CD4-positive, alpha-beta T cell treated with Interleukin-12 subunit alpha and Interleukin-12 subunit beta, for 1 hour (primary cell): ENCODE data around the gene MPRIP.

Source experiments
- DNase-seq: peaks from one replicate; pipeline ENCODE4 v3.0.0-alpha.2; 2020

Gene MPRIP

DNA sequence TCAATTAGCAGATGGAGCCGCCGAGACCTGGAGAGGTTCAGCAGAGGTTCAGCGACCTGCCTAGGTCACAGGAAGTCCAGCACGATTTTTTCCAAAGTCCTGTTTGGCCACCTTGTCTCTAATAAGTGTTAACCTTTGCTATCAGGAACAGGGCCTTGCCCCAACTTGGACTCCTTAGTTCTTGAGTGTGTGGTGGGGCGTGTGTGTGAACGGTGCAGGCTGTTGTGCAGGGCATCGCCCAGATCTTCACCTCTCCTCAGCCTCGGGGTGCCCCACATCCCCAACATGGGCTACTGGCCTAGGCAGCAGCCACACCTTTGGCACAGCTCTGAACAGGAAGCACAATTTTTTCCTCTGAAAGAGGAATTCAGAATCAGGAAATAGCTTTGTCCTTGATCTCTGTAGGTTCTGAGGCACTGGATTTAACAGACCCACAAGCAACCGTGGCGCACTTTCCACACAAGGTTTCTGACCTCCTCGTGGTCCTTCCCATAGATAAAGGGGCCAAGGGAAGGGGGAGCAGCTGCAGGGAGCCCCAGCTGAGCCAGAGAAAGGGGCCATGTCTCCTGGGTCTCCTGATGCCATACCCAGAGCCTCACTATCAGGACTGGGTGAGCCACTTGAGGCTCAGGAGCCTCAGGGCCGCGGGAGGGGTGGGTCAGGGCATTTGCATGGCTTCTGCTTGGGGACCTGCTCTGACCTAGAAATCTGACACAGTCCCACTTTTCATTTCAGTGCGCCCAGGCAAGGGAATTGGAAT, 10.4 kb downstream of the MPRIP start:
- DNase-seq = no peak

GRCh38 chr17:17053446-17054379, 11.5 kb downstream of the MPRIP start:
- DNase-seq = no peak

- DNase-seq = no peak
Measured at GRCh38 chr17:17054636-17055035, 12.4 kb downstream of the MPRIP start.

DNA sequence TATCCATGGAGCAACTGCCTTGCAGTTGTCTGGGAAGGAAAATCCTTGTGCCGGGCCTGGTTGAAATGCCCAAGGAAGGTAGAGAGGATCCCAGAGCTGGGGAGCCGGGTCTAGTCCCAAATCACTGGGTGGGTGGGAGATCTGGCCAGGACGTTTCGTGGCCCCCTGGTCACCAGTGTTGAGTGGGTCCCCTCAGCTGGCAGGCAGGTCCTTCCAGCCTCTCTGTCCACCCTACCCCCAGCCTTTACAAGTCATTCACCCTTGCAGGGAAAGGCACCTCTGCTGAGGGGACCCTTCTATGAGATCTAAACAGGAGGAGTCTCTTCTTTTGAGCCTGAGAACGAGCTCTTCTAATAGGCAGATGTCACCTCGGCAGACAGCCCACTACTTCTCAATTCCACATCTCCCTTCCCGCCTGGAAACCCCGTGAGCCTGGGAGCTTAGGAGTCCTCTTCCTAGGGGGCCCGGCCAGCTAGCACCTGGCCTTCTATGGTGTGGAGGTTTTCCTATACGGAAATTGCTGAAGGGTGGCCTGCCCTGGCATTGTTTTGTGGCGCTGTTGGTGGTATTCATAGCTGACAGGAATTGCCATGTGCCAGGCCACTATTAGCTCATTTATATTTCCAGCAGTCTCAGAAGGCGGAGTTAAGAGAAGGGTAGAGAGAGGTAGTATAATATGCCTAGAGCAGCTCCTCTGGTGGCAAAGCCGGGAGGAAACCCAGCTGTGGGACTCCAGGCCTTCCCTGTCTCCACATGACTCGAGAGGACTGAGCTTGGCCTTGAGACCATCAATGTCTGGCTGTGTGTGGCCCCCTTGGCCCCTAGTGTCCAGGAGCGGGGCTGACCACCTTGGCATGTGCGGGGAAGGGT, 13.3 kb downstream of the MPRIP start:
- no peak for DNase-seq

- DNase-seq = no peak
Measured at GRCh38 chr17:17056156-17056539, 13.9 kb downstream of the MPRIP start.

GRCh38 chr17:17057057-17057551, 14.8 kb downstream of the MPRIP start:
- DNase-seq = no peak

- no peak for DNase-seq
Measured at GRCh38 chr17:17058304-17058703, 16.0 kb downstream of the MPRIP start.

GRCh38 chr17:17059301-17059890, 17.1 kb downstream of the MPRIP start:
- DNase-seq = no peak

DNA sequence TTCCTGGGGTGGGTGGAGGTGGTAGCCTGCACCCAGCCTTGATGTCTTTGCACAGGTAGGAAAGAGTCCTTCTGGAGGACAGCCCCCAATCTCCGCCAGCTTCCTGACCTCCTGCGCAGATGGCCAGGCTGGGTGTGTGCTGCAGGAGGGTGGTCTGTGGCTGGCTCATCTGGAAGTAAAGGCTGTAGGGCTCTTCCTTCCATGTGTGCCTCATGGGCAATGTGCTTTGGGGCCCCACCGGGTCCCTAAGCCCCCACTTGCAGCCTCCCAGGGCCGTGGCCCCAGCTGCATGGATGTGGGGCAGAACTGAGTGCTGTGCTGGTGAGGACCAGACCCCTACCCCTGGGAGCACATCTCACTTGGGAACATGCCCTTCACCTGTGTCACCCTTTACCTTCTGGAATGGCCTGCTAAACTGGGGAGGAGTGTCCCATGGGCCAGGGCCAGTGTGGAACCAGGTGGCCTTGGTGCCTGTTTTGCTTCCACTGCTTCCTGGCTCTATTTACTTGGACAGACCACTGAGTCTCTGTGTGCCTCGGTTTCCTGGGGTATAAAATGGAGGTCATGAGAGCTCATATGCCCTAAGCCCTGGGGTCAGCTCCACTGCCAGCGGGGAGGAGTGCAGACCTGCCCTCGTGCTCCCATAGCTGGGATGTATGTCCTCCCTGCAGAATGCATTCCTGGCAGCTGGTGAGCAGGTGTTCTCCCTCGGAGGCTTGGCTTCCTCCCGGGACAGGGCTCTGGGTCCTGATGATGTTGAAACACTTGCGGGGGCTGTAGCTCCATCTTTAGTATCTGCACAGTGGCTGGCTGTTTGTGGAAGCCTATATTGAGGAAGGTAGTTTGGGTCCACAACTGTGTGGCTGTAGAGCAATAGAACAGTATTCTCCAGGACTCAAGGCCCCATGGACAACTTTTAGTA, 18.0 kb downstream of the MPRIP start:
- no peak for DNase-seq

GRCh38 chr17:17060930-17061329, 18.7 kb downstream of the MPRIP start:
- no peak for DNase-seq

DNA sequence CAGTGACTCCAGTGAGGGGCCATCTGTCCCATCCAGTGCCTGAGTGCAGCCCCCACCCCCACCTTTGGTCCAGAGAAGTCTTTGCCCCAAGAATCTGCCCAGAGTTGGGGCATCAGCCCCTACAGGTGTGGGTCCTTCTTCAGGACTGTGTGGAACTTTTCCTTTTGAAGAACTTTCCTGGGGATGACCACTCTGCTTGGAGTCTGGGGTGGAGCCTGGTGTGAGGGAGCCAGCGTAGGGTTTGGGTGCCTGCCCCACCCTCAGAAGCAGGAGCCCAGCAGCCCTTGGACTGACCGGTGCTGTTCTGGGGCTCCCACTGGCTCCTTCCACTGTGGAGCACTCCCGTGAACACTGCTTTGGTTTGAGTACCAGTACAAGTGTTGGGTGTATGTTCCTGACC, 19.3 kb downstream of the MPRIP start:
- DNase-seq = no peak

- no peak for DNase-seq
Measured at GRCh38 chr17:17062356-17062755, 20.1 kb downstream of the MPRIP start.

GRCh38 chr17:17062866-17063265, 20.6 kb downstream of the MPRIP start:
- no peak for DNase-seq

DNA sequence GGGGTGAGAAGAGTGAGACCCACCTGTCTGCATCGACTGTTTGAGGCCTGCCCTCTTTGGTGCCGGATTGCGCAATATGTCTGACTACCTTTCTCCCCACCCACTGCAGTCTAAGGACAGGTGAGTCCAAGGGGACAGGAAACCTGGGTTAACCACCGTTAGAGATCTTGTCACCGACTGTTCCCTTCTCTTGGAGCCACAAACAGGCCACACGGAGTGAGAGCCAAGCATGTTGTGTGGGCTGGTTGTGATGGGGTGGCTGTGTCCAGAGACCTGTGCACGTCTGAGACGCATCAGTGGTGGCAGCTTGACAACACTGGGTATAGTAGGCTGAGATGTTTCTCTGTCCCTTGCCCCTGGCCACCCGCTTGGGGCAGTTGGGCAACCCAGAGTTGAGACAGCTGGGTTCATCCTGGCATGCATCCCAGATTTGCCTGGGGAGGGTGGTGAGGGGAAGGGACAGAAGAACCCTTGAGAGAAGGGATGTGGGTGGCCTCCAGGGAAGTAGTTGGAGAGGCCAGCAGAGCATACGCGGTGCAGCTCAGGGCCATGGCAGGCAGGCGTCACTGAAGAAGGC, 21.4 kb downstream of the MPRIP start:
- DNase-seq = peak; percentile 12

- DNase-seq = no peak
Measured at GRCh38 chr17:17064322-17064721, 22.1 kb downstream of the MPRIP start.

GRCh38 chr17:17066021-17066420, 23.8 kb downstream of the MPRIP start:
- DNase-seq = no peak

DNA sequence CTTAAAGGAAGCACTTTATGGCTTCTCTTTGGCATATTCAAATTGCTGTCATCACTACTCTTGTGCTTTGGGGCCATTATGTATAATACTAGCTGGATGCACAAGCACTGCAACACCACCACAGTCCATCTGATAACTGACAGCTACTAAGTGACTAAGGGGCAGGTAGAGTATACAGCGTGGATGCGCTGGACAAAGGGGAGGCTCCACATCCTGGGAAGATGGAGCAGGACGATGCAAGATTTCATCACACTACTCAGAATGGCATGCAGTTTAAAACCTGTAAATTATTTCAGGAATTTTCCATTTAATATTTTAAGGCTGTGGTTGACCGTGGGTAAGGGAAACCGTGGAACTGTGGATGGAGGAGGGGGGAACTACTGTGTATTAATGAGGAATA, 25.0 kb downstream of the MPRIP start:
- no peak for DNase-seq

- no peak for DNase-seq
Measured at GRCh38 chr17:17069849-17070248, 27.6 kb downstream of the MPRIP start.

GRCh38 chr17:17070931-17071330, 28.7 kb downstream of the MPRIP start:
- DNase-seq = no peak

DNA sequence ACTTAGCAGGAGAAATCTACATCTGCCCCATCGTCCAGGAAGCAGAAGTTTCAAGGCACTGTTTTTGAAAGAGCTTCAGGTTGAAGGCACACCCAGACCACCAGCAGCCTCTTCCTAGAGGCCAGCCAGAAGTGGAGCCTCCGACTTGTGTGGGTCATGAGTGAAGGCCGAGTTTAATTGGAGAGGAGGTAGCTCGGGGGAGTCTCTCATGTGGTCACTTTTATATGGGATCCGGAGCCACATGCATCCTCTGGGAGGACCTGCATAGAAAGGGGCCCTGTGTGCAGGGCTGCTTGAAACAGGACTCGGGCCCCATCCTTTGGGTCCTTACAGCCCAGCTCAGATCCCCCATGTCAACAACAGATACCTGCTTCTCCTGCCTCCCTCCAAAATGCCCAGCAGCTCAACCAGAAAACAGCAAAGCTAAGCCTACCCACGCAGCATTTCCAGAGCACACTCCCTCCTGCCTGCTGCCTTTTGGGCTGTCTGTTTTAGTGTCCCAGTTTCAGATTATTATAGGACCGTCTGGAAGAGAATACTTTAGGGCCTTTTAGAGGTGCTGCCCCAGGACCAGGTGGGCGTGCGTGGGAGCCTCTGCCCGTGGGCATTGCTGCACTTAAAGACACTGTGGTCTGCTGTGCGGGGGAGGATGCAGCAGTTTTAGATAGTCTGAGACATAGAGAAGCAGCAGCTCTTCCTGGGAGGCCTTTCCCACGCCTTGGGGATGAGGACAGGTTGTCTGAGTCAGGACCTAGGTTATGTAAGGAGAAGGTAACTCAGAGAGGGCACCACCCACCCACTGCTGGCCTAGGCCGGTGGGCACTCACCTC, 29.5 kb downstream of the MPRIP start:
- no peak for DNase-seq
